GM21381 (cell line): ENCODE data around the gene MAPKAPK2.

Experiments
- ATAC-seq: cut with Tn5 transposase; IDR thresholded peaks from one replicate; pipeline ENCODE4 v1.9.1; 2021; ENCODE audit warnings: mild to moderate bottlenecking, moderate library complexity; ENCODE audit not compliant: unreplicated experiment

The MAPKAPK2 gene

DNA sequence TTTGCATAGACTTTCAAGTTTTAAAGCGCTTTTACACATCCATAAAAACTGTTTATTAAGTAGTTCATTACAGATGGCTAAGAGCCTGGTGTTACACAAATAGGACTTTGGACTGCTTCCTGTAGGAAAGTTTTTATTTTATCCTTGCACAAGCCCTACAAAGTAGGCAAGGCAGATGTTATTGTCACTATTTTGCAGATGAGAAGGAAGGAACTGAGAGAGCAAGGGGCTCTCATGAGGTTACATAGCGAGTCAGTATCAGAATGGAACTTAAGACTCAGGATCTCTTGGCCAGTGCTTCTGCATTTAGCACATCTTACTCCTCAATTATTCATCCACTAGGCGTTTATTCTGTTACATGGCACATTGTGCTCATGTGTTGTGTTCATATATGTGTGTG, 2.6 kb upstream of the MAPKAPK2 start:
- no peak for ATAC-seq

GRCh38 chr1:206683313-206683712, 1.4 kb upstream of the MAPKAPK2 start:
- ATAC-seq, result no peak

- ATAC-seq, result no peak
Observed at GRCh38 chr1:206684003-206684402, 702 bp upstream of the MAPKAPK2 start.

DNA sequence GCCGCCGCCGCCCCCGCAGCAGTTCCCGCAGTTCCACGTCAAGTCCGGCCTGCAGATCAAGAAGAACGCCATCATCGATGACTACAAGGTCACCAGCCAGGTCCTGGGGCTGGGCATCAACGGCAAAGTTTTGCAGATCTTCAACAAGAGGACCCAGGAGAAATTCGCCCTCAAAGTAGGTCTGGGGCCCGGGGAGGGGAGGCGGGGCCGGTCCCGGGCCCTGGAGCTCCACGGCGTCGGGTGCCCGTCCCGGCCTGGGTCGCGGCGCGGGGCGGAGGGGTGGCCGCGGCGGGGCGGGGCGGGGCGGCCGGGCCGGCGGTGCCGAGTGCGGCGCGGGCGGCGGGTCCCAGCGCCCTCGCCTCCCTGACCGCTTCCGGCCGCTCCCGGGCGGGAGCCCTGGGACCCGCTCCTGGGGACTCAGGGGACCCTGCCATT, 646 bp downstream of the MAPKAPK2 start:
- peak; percentile 28 for ATAC-seq

DNA sequence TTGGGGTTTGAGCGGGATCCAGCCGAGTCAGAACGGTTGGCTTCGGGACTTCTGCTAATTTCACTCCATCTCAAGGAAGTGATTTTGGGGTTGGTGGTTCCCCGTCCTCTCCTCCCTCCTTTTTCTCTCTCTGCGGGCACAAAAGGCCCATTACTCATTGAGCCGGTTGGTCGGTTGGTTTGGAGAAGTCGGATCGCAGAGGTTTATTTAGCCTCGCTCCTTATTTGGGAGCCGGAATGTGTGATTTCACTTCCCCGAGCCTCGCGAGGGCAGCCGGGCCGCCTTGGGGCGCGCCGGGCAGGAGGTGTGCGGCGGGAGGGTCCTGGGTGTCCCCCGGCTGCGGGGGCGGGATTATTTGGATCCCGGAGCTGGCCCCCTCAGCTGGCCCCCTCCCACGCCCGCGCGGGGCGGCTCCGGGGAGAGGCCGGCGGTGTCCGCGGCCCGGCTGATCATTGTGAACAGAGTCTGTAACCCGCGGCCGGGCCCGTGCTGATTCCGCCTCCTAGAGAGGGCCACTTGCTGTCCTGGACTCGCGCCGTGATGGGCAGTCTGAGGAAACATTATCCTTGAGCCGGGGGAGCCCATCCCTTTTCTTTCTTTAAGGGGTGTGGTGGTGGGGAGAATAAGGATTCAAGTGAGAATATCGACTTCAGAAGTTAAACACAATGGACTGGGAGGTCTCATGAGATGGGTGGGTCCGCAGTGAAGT, 1.2 kb downstream of the MAPKAPK2 start:
- ATAC-seq, result peak; percentile 23

DNA sequence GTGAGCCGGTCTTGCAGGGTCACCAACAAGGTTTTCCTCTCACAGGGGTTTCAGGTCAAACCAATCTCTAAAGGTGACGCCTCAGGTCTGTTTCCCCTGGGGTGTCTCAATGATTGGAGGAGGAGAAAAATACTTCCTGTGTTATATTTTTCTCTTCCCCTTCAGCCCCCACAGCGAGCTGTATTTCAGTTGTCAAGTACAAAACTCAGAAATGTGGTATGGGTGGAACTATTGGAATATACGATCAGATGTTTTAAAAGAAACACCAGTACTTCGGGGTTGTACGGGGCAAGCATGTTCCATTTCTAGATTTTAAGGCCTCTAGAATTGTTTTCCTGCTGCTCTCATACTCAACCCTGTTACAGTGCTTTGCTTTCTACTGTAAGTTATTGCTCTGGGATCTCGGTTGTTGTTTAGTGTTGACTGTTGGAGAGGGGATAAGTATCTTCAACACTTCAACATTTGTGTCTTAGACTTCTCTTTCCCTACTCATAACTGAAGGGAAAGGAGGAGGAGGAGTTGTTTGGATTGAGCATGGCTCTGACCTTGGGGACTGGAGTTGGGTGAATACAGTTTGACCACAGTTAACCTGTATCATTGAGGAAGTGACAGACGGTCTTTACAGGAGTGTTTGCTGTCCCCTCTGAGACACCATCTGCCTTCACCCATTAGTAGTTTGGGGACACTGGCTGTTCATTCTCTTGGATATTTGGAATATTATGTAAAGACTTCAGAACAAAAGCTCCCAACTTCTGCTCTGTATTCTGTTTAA, 2.0 kb downstream of the MAPKAPK2 start:
- peak; percentile 24 for ATAC-seq

GRCh38 chr1:206687251-206687914, 2.7 kb downstream of the MAPKAPK2 start:
- no peak for ATAC-seq

DNA sequence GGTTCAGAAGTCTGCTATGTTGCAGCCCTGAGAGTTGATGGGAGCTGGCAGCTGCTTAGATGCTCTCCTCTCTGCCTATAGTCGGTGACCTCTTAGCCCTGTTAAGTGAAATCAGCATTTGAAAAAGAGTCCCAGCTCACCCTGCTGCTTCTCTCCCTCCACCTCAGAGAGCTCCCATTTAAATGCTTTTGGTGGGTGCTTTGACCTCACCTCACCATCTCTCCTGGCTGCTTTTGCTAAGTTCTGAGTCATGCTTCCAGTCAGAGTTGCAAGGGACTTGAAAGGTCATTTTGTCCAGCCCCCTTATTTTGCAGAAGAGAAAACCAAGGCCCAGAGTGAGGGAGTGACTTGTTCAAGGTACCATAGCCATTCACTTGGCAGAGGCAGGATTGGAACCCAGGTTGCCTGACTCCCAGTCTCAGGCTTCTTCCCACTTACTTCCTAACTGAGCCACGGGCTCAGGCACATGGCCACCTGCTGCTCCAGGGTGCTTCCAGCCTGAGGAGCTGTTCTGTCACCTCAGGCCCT, 3.3 kb downstream of the MAPKAPK2 start:
- no peak for ATAC-seq

DNA sequence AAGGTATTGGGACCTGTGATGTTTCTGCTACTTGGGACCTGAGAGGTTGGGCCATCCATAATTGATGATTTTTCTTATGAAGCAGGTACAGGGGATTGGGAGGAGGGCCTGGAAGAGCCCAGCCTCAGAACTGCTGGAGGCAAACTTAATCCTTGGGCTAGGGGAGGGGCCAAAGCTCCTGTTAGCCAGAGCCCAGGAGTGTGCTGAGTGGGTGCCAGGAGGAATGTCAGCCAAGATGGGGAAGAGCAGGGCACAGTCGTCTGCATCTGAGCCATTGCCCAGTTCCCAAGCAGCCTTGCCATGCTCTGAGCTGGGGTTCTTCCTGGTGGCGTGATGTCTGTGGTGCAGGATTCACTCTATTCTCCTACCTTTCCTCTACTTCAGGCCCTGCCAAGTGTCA, 5.8 kb downstream of the MAPKAPK2 start:
- ATAC-seq, result no peak

- no peak for ATAC-seq
Observed at GRCh38 chr1:206691604-206692003, 6.9 kb downstream of the MAPKAPK2 start.

GRCh38 chr1:206693029-206693428, 8.3 kb downstream of the MAPKAPK2 start:
- ATAC-seq, result no peak

DNA sequence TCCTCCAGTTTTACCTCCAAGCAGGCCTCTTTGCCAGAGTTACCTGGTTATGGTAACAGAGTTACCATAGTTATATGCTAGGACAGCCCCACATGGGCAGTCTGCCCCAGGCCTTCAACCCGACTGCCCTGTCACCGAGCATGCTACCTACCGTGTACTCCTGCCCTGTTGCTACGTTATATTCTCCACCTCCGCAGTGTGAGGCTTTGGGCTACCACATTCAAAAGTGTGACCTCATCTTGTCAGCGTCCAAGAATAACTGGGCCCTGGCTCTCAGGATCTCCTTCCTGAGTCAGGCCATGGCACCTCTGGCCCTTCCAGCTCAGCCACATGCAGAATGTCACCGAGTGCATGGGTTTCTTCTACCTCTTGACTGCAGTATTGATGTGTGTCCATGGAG, 8.9 kb downstream of the MAPKAPK2 start:
- no peak for ATAC-seq

GRCh38 chr1:206694171-206695124, 9.7 kb downstream of the MAPKAPK2 start:
- ATAC-seq, result no peak

DNA sequence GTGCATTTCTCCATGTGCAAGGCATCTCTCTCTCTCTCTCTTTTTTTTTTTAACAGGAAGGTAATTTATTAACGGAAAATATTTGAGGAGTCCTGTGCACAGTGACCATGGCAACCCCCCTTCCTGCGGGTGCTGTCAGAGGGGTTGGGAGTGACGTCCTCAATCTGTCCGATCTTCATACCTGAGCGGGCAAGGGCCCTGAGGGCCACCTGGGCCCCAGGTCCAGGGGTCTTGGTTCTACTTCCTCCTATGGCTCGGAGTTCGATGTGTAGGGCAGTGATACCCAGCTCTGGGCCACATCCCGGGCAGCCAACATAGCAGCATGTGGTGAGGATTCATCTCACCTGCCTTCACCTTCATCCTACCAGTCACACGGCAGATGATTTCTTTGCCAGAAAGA, 11.0 kb downstream of the MAPKAPK2 start:
- ATAC-seq, result no peak

DNA sequence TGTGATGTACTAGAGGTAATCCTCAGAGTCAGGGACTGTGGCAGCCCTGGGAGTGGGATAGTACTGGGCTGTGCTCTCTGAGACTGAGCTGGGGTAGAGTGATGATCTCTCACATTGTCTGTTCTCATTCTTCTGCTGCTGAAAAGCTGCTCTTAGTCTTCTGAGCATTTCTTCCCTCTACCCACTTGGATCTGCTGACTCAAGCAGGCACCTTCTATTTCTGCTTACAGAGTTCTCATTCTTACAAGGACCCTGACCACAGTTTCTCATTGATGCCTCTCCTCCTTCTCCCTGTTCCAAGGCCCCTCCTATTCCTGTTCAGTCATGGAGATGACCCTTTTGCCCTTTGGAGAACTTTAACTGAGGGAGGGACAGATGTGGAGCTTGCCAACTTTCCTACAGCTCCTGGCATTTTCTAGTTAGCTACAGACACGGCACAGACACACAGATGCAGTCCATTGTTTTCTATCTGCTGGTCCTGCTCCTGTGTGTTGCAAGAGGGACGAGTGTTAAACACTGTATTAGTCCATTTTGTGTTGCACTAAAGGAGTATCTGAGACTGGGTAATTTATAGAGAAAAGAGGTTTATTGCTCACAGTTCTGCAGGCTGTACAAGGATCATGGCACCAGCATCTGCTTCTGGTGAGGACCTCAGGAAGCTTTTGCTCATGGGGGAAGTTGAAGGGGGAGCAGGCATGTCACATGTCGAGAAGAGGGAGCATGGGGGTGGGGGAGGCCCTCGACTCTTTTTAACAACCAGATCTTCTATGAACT, 12.3 kb downstream of the MAPKAPK2 start:
- no peak for ATAC-seq

GRCh38 chr1:206698011-206698410, 13.3 kb downstream of the MAPKAPK2 start:
- no peak for ATAC-seq

DNA sequence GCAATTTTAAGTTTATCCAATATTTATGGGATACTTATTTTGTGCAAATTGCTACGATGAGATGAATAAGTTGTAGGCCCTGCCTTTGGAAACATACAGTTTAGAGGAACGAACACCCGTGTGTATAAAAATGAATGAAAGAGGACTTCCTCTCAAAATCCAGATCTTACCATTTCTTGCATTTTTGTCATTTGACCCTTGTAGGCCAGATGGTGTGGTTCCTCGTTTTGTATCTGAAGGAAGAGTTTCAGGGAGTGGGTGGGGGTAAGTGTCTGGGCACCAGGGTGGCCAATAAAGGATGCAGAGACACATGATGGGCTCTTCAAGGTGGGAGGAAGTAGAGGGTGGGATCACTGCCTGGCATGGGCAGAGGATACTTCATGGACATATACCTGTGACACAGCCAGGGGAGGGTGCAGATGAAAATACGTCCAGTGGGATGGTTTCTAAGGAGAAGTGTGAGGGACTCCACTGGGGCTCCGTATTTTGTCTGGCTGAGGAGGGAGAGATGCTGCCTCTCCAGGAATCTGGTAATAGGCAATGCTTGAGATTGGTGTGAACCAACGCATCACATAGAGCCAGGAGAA, 14.4 kb downstream of the MAPKAPK2 start:
- ATAC-seq, result no peak

DNA sequence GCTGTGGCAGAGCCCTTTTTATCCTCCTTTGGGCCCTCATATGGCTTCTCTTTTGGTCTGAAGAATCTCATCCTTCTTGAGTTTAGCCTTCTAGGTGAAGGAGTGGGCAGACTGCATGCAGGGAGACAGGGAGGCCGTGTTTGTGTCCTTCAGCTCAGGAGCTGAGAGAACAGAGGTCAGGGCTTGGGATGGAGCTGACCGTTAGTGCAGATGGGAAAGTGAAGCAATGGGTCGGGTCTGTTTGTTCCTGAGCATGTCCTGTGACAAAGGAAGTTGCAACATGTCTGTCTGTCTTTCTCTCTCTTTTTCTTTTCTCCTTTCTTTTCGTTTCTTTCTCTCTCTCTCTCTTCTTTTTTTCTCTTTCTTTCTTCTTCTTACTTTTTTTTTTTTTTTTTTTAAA, 14.9 kb downstream of the MAPKAPK2 start:
- no peak for ATAC-seq

DNA sequence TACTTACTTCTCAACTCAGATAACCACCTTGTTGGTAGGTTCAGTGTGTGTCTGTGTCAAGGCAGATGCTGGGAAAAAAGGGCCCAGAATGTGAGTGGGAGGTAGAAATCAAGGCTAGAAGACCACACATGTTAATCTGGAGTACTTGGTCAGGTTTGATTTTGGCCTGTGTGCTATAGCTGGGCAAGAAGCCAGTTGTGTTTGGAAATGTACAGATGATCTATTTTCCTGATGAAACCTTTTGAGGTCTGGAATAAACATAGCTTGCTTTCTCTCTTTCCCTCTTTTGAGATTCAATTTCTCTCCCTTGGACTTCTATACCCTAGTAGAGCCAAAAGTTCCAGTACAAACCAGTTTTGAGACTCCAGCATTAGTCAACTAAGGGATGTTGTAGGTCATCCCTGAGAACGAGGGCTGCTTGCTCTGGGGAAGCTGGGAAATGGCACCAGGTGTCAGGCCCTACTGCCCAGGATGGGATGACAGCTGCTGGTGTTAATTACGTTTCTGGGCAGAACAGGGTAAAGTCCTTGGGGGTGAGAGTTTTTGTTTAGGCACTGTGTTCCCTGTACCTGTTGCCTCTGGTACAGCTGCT, 15.8 kb downstream of the MAPKAPK2 start:
- no peak for ATAC-seq
